GM21528 (cell line): ENCODE measurements around the gene PRR15.

Experiments used
- ATAC-seq: cut with Tn5 transposase; IDR thresholded peaks from one replicate; pipeline ENCODE4 v1.9.1; 2021; ENCODE audit warnings: mild to moderate bottlenecking, moderate library complexity; ENCODE audit not compliant: unreplicated experiment, low FRiP score

Gene PRR15

GRCh38 chr7:29567174-29567573, 3.5 kb downstream of the PRR15 start:
- ATAC-seq, result no peak

DNA sequence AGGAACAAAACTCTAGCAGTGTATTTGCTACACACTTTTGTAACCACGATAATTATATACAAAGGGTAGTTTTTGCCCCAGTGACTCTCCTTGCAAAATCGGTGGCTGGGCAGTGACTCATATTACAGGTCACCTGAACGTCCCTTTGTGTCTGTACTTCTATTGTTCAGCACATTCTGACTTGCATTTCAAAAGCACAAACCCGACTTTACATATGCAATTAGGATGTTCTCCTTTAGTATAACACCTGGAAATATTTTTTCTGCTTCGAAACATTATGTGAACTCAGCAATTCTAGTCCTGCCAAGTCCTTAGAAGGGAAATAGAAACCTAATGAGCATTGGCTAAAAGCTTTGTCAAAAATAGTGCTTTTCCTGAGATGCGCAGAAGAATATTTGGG, 6.0 kb downstream of the PRR15 start:
- no peak for ATAC-seq

DNA sequence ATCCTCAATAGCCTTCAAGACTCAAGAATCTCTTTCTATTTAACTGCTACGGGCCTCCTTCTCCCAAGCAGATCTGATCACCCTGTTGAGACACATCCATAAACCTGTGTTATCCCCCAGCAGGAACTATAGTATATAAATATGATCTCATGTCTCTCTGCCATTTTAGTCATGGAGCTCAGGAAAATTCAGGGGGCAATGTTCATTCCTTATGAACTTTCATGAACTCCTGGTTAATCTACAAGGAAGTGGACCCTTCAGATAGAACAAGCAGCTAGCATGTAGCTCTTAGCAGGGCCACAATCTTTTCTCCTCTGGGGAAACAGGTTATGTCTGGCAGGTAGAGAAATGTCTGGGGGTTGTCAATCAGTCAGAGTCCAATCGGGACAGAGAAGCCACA, 8.9 kb downstream of the PRR15 start:
- ATAC-seq, result no peak

DNA sequence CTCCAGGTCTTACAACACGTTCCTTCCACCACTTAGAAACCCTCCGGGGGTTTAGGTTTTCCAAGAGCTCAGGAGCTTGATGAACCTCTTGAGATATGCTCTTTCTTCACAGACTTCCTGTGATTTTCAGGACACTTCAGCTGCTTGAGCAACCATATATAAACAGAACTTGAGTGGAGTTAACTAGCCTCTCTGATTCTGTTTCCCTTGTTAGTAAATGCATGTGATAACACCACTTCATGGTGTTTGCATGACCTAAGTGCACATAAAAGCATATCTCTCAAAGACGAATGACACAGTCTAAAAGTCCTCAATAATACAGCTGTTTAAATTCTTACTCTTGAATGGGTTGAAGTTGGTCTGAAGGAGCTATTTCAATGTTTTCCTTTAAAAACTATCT, 9.9 kb downstream of the PRR15 start:
- ATAC-seq, result no peak

- ATAC-seq, result no peak
Observed at GRCh38 chr7:29574659-29575058, 11.0 kb downstream of the PRR15 start.

GRCh38 chr7:29587195-29587808, 23.7 kb downstream of the PRR15 start:
- ATAC-seq, result no peak

GRCh38 chr7:29588212-29588611, 24.6 kb downstream of the PRR15 start:
- ATAC-seq, result no peak

DNA sequence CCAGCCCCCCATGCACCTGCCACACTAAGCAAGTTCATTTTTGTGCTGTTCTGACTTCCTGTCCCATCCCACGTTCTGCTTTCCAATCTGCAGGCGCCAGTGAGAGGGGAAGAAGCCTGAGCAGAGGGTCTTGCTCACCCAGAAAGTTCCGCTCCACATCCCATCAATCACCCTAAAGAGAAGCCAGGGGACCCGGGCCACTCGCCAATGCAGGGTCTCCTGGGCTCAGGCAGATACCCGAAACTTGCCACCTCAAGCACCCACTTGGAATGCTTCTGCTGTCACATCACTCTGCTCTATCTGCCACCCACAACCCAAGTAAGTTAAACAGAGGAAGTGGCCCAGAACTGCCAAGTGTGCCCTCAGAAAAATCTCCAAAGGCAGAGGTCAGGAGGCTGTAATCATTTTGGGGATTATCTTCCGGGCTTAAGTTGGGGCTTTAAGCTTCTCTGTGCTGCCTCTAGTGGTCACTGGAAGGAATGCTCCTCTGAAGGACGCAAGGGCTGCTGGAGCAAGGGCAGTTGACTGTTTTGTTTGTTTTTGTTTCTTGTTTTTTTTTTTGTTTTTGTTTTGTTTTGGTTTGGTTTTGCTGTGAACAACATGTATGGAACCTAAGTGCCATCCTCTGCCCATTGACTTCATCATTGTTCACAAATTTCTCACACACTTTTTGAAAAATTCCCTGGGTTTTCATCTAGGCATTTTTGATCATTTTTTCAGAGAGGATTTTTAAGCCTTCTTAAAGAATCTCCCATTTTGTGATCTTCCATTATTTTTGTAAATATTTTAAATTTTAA, 25.5 kb downstream of the PRR15 start:
- peak; percentile 67 for ATAC-seq

DNA sequence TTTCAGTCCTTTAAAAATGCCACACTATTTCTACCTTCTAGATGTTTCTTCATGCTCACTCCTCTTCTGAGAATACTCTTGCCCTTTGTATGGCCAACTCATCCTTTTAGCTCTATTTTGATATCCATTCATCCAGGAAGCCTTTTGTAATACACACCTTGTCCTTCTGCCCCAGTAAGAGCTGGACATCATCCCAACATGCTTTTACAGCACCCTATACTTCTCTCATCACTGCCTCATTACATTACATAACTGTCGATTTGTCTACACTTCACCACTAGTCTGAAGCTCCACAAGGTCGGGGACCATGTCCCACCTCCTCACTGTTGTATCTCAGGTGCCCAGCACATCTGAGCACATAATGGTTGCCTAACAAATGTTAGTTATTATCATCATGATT, 29.2 kb downstream of the PRR15 start:
- no peak for ATAC-seq

- no peak for ATAC-seq
Observed at GRCh38 chr7:29593459-29593858, 29.8 kb downstream of the PRR15 start.

- no peak for ATAC-seq
Observed at GRCh38 chr7:29596593-29597178, 33.1 kb downstream of the PRR15 start.

GRCh38 chr7:29597266-29597665, 33.6 kb downstream of the PRR15 start:
- ATAC-seq, result no peak

- ATAC-seq, result no peak
Observed at GRCh38 chr7:29598137-29598536, 34.5 kb downstream of the PRR15 start.

GRCh38 chr7:29598613-29599012, 35.0 kb downstream of the PRR15 start:
- no peak for ATAC-seq

DNA sequence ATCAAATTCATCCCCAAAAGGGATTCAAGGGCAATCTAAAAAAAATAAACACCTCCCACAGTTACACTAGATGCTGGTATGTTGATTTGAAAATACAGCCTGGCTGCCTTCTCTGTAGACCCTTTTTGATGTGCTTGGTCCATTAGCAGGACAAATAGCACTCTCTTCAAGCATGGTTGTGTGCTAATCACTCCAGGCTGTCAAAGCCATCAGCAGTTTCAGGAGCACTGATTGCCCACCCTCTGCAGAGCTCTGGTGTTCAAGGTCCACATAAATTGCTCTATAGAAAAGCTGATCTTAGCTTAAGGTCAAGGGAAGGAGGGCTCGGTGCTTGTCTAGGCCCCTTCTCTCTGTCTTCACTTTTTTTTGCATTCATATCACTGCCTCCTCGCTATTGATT, 35.4 kb downstream of the PRR15 start:
- ATAC-seq, result no peak

GRCh38 chr7:29600661-29601060, 37.0 kb downstream of the PRR15 start:
- ATAC-seq, result no peak

DNA sequence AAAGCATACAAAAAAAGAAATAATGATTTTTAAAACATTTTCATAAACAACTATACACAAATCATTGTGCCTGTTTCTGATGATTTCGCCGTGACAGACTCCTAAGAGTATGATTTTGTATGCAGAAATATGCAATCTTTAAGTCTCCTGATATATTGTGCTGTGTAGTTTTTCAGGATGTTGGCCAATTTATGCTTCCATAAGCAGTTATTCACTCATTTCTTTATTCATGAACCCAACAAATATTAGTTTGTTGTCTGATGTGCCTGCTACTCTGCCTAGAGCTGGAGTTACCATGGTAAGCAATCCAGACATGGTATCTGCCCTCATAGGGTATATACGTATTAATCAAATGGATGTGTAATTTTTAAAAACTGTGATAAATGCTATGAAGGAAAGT, 40.4 kb downstream of the PRR15 start:
- no peak for ATAC-seq

DNA sequence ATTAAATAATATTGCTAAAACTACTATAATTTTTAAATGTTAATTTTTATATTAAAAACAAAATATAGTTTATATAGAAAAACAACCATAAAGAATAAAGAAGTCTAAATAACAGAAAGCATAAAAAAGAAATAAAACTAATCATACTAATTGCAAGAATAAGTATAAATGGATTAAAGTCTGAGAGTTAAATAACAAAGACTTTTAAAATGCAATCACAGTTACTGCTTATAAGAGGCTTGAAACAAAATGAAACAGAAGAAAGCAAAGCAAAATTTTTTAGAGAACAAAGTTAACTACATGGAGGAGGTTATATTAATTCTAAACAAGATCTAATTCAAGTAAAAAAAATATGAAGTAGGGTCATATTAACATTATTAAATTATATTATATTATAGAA, 41.1 kb downstream of the PRR15 start:
- ATAC-seq, result no peak

DNA sequence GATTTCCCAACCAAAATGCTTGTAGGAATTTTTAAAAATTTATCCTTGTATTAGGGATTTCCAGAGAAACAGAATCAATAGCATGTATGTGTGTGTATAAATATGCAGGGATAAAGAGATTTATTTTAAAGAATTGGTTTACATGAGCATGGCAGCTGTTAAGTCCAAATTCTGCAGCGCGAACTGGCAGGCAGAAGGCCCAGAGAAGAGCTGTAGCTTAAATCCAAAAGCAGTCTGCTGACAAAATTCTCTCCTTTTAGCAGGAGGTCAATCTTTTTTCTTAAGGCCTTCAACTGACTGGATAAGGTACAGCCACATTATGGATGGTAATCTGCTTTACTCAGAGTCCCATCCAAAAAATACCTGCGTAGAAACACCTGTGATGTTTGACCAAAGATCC, 42.0 kb downstream of the PRR15 start:
- ATAC-seq, result no peak

DNA sequence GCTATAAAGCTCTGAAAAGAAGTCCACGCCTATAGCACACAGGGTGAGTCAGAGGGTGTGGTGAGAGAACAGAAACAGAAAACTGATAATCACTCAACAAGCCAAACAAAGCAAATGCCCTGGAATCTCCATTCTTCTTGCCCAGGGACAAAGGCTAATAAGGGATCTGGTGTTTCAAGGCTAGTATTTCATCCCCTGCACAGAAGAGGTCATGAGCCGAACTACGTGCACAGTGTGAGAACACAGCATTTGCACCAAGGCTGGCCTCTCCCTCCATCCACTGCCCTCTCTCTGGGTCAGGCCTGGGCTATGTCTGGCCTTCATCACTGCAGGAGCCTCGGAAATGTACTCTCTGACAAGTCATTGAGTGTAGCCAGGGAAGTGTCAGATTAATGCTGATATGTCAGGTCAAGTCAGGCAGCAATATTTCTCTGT, 42.7 kb downstream of the PRR15 start:
- no peak for ATAC-seq

DNA sequence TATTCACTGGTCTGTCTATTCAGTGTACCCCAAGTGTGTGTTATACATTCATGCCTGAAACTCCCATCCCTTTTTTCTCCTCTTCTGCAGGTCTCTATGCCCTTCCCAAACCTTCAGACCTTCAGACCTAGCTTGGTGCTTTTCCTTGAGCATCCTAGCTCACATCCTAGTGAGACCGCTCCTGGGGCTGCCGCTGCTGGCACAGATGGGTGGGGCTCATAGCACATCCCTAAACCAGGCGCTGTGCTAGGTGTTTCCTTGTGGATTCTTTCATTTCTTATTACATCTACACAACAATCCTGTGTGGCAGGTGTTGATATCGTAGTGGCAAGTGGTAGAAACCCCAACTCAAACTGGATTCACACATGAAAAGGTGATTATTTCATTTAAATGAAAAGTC, 43.2 kb downstream of the PRR15 start:
- ATAC-seq, result no peak

DNA sequence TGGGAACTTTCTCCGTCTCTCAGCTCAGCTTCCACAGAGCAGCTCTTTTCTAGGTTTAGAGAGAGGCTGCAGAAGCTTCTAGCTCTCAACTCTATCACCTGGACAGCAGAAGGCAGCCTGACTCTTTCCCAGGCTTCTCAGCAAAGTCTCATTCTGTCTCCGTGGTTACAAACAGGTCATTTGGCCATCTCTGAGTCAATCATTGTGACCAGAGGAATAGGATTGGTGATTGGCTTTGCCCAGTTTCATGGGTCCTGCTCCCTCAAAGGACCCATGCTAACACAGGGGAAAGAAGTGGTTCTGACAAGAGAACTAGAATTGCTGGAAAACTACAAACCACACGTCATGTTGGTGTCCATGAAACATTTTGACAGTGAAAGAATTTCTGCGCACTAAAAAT, 43.6 kb downstream of the PRR15 start:
- ATAC-seq, result no peak
